Activated CD4-positive, alpha-beta T cell treated with anti-CD3 and anti-CD28 coated beads, Interleukin-2, amount 50 U/mL, for 1 hour (primary cell): ENCODE results near the gene P2RX4.
"Not testable (repeated sequence)": the region's sequence is repeated elsewhere in the genome, so short reads cannot be mapped to it uniquely, and the experiment has no call there.

Source experiments
- DNase-seq: peaks from one replicate; pipeline ENCODE4 v3.0.0-alpha.2; 2020

The P2RX4 gene

DNA sequence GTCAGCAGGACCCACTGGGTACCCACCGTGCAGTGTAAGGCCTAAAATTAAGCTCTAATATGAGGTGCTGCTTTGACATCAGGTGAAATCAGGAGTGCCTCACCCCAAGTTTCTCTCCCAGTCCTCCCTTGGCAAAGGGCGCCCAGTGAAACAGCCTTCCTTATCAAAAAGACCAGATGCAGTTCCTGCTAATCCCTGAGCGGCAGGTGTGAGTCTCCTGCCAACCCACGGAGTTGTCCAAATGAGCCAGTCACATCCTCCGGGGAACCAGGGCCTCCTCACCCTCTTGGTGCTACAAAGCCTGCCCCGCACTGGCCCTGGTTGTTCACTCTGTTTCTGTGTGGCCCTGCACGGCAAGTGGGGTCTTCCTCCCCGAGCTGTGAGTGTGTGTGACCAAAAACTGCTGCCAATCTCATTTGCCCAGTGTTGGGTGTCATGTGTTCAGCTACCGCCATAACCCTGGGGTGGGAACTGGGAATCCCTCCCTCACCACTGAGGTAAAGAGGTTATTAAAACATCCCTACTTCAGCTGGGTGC, 20.2 kb upstream of the P2RX4 start:
- no peak for DNase-seq

- no peak for DNase-seq
These were observed 19.4 kb upstream of the P2RX4 start for GRCh38 chr12:121190523-121191031.

DNA sequence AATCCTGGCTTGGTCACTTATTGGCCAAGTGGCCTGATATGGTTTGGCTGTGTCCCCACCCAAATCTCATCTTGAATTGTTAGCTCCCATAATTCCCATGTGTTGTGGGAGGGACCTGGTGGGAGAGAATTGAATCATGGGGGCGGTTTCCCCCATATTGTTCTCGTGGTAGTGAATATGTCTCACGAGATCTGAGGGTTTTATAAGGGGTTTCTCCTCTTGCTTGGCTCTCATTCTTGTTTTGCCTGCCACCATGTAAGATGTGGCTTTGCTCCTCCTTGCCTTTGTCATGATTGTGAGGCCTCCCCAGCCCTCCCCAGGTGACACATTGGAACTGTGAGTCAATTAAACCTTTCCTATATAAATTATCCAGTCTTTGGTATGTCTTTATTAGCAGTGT, 18.8 kb upstream of the P2RX4 start:
- DNase-seq = no peak

DNA sequence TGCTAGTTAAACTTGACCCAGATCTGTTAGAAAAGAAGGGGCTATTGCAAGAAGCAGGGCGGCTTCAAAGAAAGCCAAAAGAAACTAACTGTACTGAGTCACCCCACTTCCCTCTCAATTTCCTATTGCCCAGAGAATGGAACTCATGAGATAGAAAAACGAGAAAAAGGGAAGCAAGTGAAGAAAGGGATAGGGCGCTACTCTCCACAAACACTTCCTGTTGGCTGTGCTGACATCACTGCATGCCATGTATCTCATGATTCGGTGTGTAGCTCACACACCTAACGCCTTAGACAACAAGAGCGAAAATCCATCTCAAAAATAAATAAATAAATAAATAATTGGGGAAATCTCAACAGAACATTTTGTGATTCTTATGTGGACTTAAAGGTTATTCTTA, 13.0 kb upstream of the P2RX4 start:
- no peak for DNase-seq

GRCh38 chr12:121198949-121199348, 11.0 kb upstream of the P2RX4 start:
- DNase-seq = no peak

- DNase-seq = not testable (repeated sequence)
These were observed 8.8 kb upstream of the P2RX4 start for GRCh38 chr12:121201140-121201539.

DNA sequence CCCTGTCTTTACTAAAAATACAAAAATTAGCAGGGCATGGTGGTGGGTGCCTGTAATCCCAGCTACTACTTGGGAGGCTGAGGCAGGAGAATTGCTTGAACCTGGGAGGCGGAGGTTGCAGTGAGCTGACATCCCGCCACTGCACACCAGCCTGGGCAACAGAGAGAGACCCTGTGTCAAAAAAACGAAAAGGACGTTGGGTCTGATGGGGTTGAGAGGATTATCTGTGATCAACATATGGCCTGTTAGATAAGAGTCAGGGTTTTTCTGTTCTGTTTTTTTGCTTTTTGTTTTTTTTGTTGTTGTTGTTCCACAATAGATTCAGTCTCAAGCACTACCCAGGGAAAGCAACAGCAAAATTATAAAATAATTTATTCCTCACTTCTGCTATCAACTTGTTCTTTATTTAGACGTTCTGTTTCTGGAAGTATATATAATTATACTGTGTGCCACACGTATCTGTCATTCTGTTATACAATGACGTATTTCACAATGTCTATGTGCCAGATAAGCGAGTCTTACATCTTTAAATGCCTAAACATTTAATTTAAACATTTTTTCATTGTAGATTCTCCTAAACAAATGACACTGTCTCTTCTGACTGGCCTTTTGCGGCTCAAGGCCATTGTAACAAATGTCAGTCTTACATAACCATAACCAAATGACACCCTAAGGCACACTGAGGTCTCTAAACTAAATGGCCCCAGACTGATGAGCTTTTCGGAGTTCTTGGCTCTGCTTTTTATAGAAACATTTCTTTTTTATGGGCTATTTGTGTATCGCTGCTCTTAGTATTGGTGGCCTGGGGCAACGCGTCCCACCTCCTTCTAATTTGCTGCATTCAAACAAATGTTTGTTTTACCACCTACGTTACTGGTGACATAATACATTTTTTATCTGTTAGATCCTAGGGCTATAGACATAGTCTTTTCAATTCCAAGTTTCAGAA, 7.2 kb upstream of the P2RX4 start:
- no peak for DNase-seq

GRCh38 chr12:121203482-121203881, 6.4 kb upstream of the P2RX4 start:
- no peak for DNase-seq

GRCh38 chr12:121205491-121205890, 4.4 kb upstream of the P2RX4 start:
- DNase-seq = no peak

GRCh38 chr12:121208571-121208970, 1.4 kb upstream of the P2RX4 start:
- not testable (repeated sequence) for DNase-seq

DNA sequence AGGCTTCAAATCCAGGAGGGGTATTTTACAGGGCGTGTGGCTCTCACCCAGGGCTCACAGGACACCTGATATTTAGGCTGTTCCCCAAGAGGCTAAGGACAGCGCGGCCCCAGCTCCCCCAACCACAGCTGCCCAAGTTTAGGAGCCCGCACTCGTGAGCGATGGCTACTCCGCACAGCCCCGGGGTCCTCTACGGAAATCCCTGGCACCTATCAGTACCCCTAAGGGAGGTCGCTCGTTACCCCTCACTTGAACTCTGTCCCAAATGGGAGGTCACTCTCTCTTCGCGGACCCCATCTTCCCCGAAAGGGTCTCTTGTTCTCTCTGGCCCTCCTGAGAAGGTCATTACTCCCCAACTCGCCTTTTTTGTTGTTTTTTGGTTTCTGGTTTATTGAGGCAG, 708 bp upstream of the P2RX4 start:
- DNase-seq = no peak

- DNase-seq = no peak
These were observed 2.9 kb downstream of the P2RX4 start for GRCh38 chr12:121212875-121213274.

GRCh38 chr12:121214166-121214777, 4.3 kb downstream of the P2RX4 start:
- no peak for DNase-seq

DNA sequence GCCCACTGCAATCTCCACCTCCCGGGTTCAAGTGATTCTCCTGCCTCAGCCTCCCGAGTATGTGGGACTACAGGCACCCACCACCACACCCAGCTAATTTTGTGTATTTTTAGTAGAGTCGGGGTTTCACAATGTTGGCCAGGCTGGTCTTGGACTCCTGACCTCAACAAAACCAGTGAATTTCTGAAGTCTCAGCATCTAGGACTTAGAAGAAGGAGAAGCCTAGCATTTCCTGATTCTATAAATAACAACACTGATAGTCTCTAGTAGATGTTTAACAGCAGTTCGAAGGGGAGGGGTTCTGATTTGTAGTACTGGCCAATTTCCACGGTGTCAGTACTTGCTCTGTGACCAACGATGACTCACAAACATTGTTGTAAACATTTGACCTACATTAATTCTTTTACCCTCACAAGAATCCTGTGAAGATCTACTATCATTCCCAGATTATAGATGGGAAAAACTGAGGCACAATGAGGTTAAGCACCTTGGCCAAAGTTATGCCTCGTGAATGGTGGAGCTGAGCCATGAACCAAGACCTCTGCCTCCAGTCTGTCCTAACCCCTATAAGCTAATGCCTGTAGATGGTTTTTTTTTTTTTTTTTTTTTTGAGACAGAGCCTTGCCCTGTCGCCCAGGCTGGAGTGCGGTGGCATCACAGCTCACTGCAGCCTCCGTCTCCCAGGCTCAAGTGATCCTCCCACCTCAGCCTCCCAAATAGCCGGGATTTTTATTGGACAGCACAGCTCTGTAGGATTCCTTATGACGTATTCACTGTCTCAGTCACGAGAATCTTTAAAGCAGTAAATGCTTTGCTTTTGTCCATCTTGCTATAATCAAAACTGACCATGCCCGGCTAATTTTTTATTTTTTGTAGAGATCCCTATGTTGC, 5.2 kb downstream of the P2RX4 start:
- no peak for DNase-seq

- no peak for DNase-seq
These were observed 6.2 kb downstream of the P2RX4 start for GRCh38 chr12:121216102-121216501.

- no peak for DNase-seq
These were observed 7.1 kb downstream of the P2RX4 start for GRCh38 chr12:121217063-121217462.

DNA sequence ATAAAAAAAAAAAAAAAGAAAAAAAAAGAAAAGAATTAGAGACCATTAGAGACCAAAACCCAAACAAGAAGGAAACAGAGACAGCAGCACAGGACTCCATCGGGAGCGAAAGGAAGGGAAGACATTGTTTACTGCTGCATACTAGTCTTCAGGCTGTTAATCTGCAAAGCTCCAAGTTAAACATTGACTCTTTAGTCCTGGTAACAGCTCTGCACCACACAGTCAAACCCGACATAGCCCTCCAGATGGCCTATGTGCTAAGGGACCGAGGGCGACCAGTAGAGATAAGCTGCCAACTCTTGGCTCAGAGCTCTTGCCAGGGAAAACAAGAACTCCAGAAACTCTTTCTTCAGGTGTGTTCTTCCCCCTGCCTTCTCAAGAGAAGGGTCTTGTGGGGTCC, 7.8 kb downstream of the P2RX4 start:
- no peak for DNase-seq

DNA sequence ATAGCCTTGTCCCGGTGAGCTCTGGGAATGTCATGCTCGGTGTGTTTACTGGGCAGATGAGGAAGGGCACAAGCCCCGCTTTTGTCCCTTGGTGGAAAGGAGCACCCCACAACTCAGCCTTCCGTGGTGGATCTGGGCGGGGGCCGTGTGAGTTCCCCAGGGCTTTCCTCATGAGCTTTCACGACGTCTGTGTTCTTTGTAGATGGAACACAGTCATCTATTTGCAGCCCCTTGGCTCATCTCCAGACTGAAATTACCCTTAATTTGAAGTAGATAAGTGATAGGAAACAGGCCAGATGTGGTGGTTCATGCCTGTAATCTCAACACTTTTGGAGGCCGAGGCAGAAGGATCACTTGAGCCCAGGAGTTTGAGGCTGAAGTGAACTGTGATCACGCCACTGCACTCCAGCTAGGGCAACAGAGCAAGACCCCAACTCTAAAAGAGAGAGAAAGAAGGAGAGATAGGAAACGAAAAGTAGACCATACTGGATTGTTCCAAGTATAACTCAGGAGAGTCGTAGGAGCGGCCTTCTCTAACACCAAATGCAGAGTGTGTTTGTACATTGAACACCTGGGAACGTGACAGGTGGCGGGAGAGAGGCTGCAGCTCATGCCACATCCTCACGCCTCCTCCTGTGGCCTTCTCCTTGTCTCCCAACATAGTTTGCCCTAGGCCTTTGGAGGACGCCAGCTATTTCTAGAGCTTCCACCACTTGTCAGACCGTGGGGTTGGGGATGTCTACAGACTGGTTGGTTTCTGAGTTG, 8.8 kb downstream of the P2RX4 start:
- DNase-seq = no peak

DNA sequence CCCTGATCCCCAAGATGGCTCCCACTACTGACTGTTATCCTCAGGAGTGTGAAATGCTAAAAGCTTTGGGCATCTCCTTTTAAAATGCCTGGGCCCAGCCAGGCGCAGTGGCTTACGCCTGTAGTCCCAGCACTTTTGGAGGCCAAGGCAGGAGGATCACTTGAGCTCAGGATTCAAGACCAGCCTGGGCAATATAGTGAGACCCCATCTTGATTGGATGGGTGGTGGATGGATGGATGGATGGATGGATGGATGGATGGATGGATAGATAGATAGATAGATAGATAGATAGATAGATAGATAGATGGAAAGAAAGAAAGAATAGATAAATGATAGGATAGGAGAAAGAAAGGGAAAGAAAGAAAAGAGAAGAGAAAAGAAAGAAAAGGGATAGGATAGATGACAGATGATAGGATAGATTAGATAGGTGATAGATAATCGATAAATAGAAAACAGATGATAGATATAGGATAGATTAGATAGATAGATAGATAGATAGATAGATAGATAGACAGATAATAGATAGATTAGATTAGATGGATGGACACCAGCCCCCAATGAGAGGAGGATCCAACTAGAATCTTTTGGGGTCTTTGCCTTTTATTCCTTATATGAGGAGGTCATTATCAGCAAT, 9.5 kb downstream of the P2RX4 start:
- DNase-seq = no peak

GRCh38 chr12:121222847-121223246, 12.9 kb downstream of the P2RX4 start:
- no peak for DNase-seq
